Activated CD4-positive, alpha-beta T cell treated with anti-CD3 and anti-CD28 coated beads, Interleukin-2, amount 10 ng/mL, durations not matched to agents 24 days and 14 days (primary cell): ENCODE data around the gene C17orf114.

Source experiments
- DNase-seq: peaks from one replicate; pipeline ENCODE4 v3.0.0; 2022
- H3K27ac Mint-ChIP-seq: one replicate; pipeline ENCODE4 v1.8.0; 2022; ENCODE audit warnings: mild to moderate bottlenecking, mixed read lengths
- H3K27me3 Mint-ChIP-seq: one replicate; pipeline ENCODE4 v1.8.0; 2022; ENCODE audit warnings: mixed read lengths
- H3K36me3 Mint-ChIP-seq: one replicate; pipeline ENCODE4 v1.8.0; 2022; ENCODE audit warnings: low read depth, mild to moderate bottlenecking, mixed read lengths
- H3K4me1 Mint-ChIP-seq: one replicate; pipeline ENCODE4 v1.8.0; 2021; ENCODE audit warnings: mixed read lengths
- H3K4me3 Mint-ChIP-seq: one replicate; pipeline ENCODE4 v1.8.0; 2022; ENCODE audit warnings: mild to moderate bottlenecking, moderate library complexity, mixed read lengths
- H3K9me3 Mint-ChIP-seq: one replicate; pipeline ENCODE4 v1.8.0; 2021; ENCODE audit warnings: mixed read lengths
- intact Hi-C: fragments of 100-400 bp; cut with micrococcal nuclease; formaldehyde crosslinking; loops from one replicate; pipeline ENCODE4 v1.15.1; 2023

Gene C17orf114

GRCh38 chr17:4810696-4811290 lies 8.7 kb upstream of the C17orf114 start:
- intact Hi-C loops: no loop called here
- Mint-ChIP-seq H3K27ac (no peak overlapping the region), H3K27me3 (no peaks in the 10 kb centered on the region), H3K9me3 (no peaks in the 10 kb centered on the region), H3K4me3 (no peak overlapping the region), H3K4me1 (peaks cover 10% of the 10 kb centered on the region), H3K36me3 (peaks cover 14% of the 10 kb centered on the region)
- no peak for DNase-seq

- intact Hi-C loops: no loop called here
- Mint-ChIP-seq H3K27me3 (no peaks in the 10 kb centered on the region), H3K9me3 (no peaks in the 10 kb centered on the region), H3K27ac (peak overlapping the region; percentile 53), H3K36me3 (peaks cover 11% of the 10 kb centered on the region), H3K4me1 (peaks cover 10% of the 10 kb centered on the region), H3K4me3 (peak overlapping the region; percentile 82)
- no peak for DNase-seq
Observed at GRCh38 chr17:4808378-4808767, 6.2 kb upstream of the C17orf114 start.

- peaks cover 11% of the 10 kb centered on the region for H3K36me3 Mint-ChIP-seq
- H3K9me3 Mint-ChIP-seq: no peaks in the 10 kb centered on the region
- intact Hi-C loops: loop anchor here (1.0 to 2.0 kb wide), 2 partner anchors 11 to 17 kb away; partner anchors contain the start of gene PSMB6
- peaks cover 10% of the 10 kb centered on the region for H3K4me1 Mint-ChIP-seq
- peak overlapping the region; percentile 82 for H3K27ac Mint-ChIP-seq
- H3K4me3 Mint-ChIP-seq: peak overlapping the region; percentile 82
- no peaks in the 10 kb centered on the region for H3K27me3 Mint-ChIP-seq
- no peak for DNase-seq
Observed at GRCh38 chr17:4807605-4808377, 5.7 kb upstream of the C17orf114 start.

- H3K9me3 Mint-ChIP-seq: no peaks in the 10 kb centered on the region
- peaks cover 11% of the 10 kb centered on the region for H3K36me3 Mint-ChIP-seq
- H3K4me3 Mint-ChIP-seq: peak within 1 kb of the TSS; percentile 82
- intact Hi-C loops: loop anchor here (1.0 to 2.0 kb wide), 2 partner anchors 11 to 16 kb away; partner anchors contain the start of gene PSMB6
- peak within 1 kb of the TSS; percentile 82 for H3K27ac Mint-ChIP-seq
- H3K4me1 Mint-ChIP-seq: peaks cover 10% of the 10 kb centered on the region
- no peaks in the 10 kb centered on the region for H3K27me3 Mint-ChIP-seq
- DNase-seq: peak; percentile 97
Observed at GRCh38 chr17:4806777-4807604, 4.9 kb upstream of the C17orf114 start, which contains the start of gene PLD2. PLD2 (plus strand) TSS chr17:4807152; CDS start chr17:4807773, 621 bp downstream.

- Mint-ChIP-seq H3K4me1 (peaks cover 10% of the 10 kb centered on the region), H3K4me3 (peak overlapping the region; percentile 76), H3K27me3 (no peaks in the 10 kb centered on the region), H3K27ac (no peak overlapping the region), H3K9me3 (no peaks in the 10 kb centered on the region), H3K36me3 (peaks cover 11% of the 10 kb centered on the region)
- DNase-seq: no peak
- intact Hi-C loops: loop anchor here (2.0 kb wide), 1 partner anchor 16 kb away; no protein-coding TSS in a partner anchor
Observed at GRCh38 chr17:4806456-4806776, 4.3 kb upstream of the C17orf114 start.

- H3K27me3 Mint-ChIP-seq: no peaks in the 10 kb centered on the region
- peaks cover 24% of the 10 kb centered on the region for H3K36me3 Mint-ChIP-seq
- DNase-seq: no peak
- H3K4me3 Mint-ChIP-seq: no peak overlapping the region
- H3K9me3 Mint-ChIP-seq: no peaks in the 10 kb centered on the region
- peaks cover 19% of the 10 kb centered on the region for H3K4me1 Mint-ChIP-seq
- peak overlapping the region; percentile 9 for H3K27ac Mint-ChIP-seq
- intact Hi-C loops: no loop called here
Observed at GRCh38 chr17:4800462-4801196, 1.5 kb downstream of the C17orf114 start.

GRCh38 chr17:4796552-4796920 lies 5.6 kb downstream of the C17orf114 start:
- intact Hi-C loops: loop anchor here (1.0 to 10.0 kb wide), 2 partner anchors 11 to 168 kb away; partner anchors contain the start of genes PLD2 and SPAG7
- H3K4me3 Mint-ChIP-seq: peak overlapping the region; percentile 99

GRCh38 chr17:4795168-4795567 lies 7.0 kb downstream of the C17orf114 start:
- DNase-seq: no peak
- H3K9me3 Mint-ChIP-seq: no peaks in the 10 kb centered on the region
- H3K4me1 Mint-ChIP-seq: peaks cover 18% of the 10 kb centered on the region
- intact Hi-C loops: loop anchor here (10.0 kb wide), 1 partner anchor 170 kb away; the partner anchor contains the start of gene SPAG7
- peak overlapping the region; percentile 99 for H3K4me3 Mint-ChIP-seq
- peaks cover 18% of the 10 kb centered on the region for H3K36me3 Mint-ChIP-seq
- H3K27ac Mint-ChIP-seq: peak overlapping the region; percentile 98
- peaks cover 5% of the 10 kb centered on the region for H3K27me3 Mint-ChIP-seq

More at GRCh38 chr17:4796552-4796920, 5.6 kb downstream of the C17orf114 start:
- Mint-ChIP-seq H3K27ac (peak overlapping the region; percentile 98), H3K36me3 (peaks cover 24% of the 10 kb centered on the region), H3K4me1 (peaks cover 21% of the 10 kb centered on the region), H3K9me3 (no peaks in the 10 kb centered on the region), H3K27me3 (peaks cover 5% of the 10 kb centered on the region)
- DNase-seq: peak; percentile 77

- H3K27me3 Mint-ChIP-seq: peaks cover 32% of the 10 kb centered on the region
- H3K27ac Mint-ChIP-seq: peak overlapping the region; percentile 97
- H3K36me3 Mint-ChIP-seq: no peaks in the 10 kb centered on the region
- no peaks in the 10 kb centered on the region for H3K9me3 Mint-ChIP-seq
- intact Hi-C loops: loop anchor here (1.0 to 10.0 kb wide), 5 partner anchors 16 to 174 kb away; partner anchors contain the start of genes ARRB2, MED11, MINK1 and PLD2
- peak overlapping the region; percentile 91 for H3K4me3 Mint-ChIP-seq
- DNase-seq: no peak
- peaks cover 14% of the 10 kb centered on the region for H3K4me1 Mint-ChIP-seq
Observed at GRCh38 chr17:4790705-4791088, 11.4 kb downstream of the C17orf114 start.

GRCh38 chr17:4789951-4790704 lies 12.0 kb downstream of the C17orf114 start:
- intact Hi-C loops: loop anchor here (1.0 to 10.0 kb wide), 8 partner anchors 17 to 175 kb away; partner anchors contain the start of genes ALOX15, ARRB2, CHRNE and MED11
- Mint-ChIP-seq H3K9me3 (no peaks in the 10 kb centered on the region), H3K27me3 (peaks cover 36% of the 10 kb centered on the region), H3K27ac (peak overlapping the region; percentile 97), H3K4me1 (peaks cover 15% of the 10 kb centered on the region), H3K36me3 (no peaks in the 10 kb centered on the region), H3K4me3 (peak overlapping the region; percentile 91)
- peak; percentile 96 for DNase-seq

GRCh38 chr17:4789701-4789950 lies 12.5 kb downstream of the C17orf114 start:
- Mint-ChIP-seq H3K27me3 (peaks cover 38% of the 10 kb centered on the region), H3K36me3 (no peaks in the 10 kb centered on the region), H3K9me3 (no peaks in the 10 kb centered on the region), H3K27ac (peak overlapping the region; percentile 46), H3K4me3 (peak overlapping the region; percentile 91), H3K4me1 (peaks cover 15% of the 10 kb centered on the region)
- DNase-seq: no peak
- intact Hi-C loops: loop anchor here (2.0 to 5.0 kb wide), 3 partner anchors 42 to 147 kb away; partner anchors contain the start of genes ALOX15 and CHRNE

GRCh38 chr17:4788807-4789700 lies 13.1 kb downstream of the C17orf114 start, which contains the start of gene GLTPD2:
GLTPD2 (plus strand) TSS chr17:4788964; CDS start chr17:4789012, 48 bp downstream.
- no peaks in the 10 kb centered on the region for H3K9me3 Mint-ChIP-seq
- H3K4me1 Mint-ChIP-seq: peaks cover 15% of the 10 kb centered on the region
- intact Hi-C loops: loop anchor here (2.0 to 5.0 kb wide), 3 partner anchors 42 to 147 kb away; partner anchors contain the start of genes ALOX15 and CHRNE
- H3K27me3 Mint-ChIP-seq: peaks cover 44% of the 10 kb centered on the region
- no peak for DNase-seq
- H3K4me3 Mint-ChIP-seq: peak within 1 kb of the TSS; percentile 91
- H3K36me3 Mint-ChIP-seq: no peaks in the 10 kb centered on the region
- H3K27ac Mint-ChIP-seq: peak within 1 kb of the TSS; percentile 46
